GM19023 (cell line): ENCODE data around the gene LHX6.

Experiments used
- ATAC-seq: cut with Tn5 transposase; IDR thresholded peaks from one replicate; pipeline ENCODE4 v1.9.1; 2021; ENCODE audit warnings: mild to moderate bottlenecking, moderate library complexity; ENCODE audit not compliant: unreplicated experiment

Gene LHX6

GRCh38 chr9:122158202-122158601, 70.6 kb downstream of the LHX6 start:
- ATAC-seq = no peak

- no peak for ATAC-seq
Observed at GRCh38 chr9:122155796-122156195, 73.0 kb downstream of the LHX6 start.
